ENCODE data around the gene UCK1.

DNA sequence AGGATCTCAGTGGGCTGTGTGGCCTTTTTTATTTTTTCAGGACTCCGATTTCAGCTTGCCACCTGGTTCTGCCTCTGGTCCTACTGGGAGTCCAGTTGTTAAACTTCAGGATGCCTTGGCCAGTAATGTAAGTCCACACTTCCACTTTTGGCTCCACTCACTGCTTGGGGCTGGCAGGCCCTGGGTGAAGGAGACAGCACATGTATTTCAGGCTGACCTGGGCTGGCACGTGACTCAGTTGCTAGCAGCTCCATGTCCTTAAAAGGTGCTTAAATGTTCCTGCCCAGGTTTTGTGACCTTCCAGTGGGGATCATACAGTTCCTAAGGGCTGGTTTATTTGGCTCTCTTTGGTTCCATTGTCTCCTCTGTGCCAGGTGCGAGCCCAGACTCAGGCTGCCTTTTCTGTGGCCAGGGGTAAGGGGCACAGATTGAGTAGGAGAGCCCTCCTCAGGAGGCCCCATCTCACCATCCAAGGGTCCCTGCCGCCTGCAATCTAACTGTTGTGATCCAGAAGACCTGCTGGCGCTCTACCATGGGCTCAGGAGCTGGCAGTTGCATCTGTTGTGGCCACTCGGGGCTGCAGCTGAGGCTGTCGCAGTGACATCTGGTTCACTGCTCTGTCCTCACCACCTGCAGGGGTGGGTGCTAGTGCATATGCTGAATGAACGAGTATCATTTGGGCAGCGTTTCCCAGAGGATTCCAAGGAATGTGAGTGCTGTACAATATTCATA is 47.6 kb downstream of the UCK1 start:
- TF ChIP-seq, protein P1, sequence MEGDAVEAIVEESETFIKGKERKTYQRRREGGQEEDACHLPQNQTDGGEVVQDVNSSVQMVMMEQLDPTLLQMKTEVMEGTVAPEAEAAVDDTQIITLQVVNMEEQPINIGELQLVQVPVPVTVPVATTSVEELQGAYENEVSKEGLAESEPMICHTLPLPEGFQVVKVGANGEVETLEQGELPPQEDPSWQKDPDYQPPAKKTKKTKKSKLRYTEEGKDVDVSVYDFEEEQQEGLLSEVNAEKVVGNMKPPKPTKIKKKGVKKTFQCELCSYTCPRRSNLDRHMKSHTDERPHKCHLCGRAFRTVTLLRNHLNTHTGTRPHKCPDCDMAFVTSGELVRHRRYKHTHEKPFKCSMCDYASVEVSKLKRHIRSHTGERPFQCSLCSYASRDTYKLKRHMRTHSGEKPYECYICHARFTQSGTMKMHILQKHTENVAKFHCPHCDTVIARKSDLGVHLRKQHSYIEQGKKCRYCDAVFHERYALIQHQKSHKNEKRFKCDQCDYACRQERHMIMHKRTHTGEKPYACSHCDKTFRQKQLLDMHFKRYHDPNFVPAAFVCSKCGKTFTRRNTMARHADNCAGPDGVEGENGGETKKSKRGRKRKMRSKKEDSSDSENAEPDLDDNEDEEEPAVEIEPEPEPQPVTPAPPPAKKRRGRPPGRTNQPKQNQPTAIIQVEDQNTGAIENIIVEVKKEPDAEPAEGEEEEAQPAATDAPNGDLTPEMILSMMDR (IDR thresholded peaks at IDR 0.05; ENCODE audit: poor library complexity): no peak
- no peak for TF ChIP-seq EZH2 (IDR thresholded peaks at IDR 0.05; ENCODE audit: borderline replicate concordance)
